GM18502 (cell line): ENCODE measurements around the gene SGPP2.
A peak's percentile ranks its signal among the peaks of the same experiment; 100 is the strongest.
"Not testable (repeated sequence)": the region's sequence is repeated elsewhere in the genome, so short reads cannot be mapped to it uniquely, and the experiment has no call there.

Source experiments
- ATAC-seq: cut with Tn5 transposase; IDR thresholded peaks from one replicate; pipeline ENCODE4 v1.9.1; 2021; ENCODE audit warnings: mild to moderate bottlenecking; ENCODE audit not compliant: unreplicated experiment, poor library complexity

Gene SGPP2

GRCh38 chr2:222424729-222425671 is 657 bp downstream of the SGPP2 start:
- peak; percentile 25 for ATAC-seq

- ATAC-seq = peak; percentile 37
These were observed 3.4 kb downstream of the SGPP2 start for GRCh38 chr2:222427646-222428301.

- ATAC-seq = no peak
These were observed 5.7 kb downstream of the SGPP2 start for GRCh38 chr2:222430071-222430470.

- no peak for ATAC-seq
These were observed 6.3 kb downstream of the SGPP2 start for GRCh38 chr2:222430681-222431080.

GRCh38 chr2:222431869-222432268 is 7.5 kb downstream of the SGPP2 start:
- ATAC-seq = no peak

- ATAC-seq = peak; percentile 84
These were observed 9.2 kb downstream of the SGPP2 start for GRCh38 chr2:222433332-222434173.

GRCh38 chr2:222434204-222434603 is 9.9 kb downstream of the SGPP2 start:
- ATAC-seq = peak; percentile 15

GRCh38 chr2:222435400-222436039 is 11.2 kb downstream of the SGPP2 start:
- ATAC-seq = not testable (repeated sequence)

- ATAC-seq = no peak
These were observed 11.7 kb downstream of the SGPP2 start for GRCh38 chr2:222436040-222436413.

- no peak for ATAC-seq
These were observed 15.3 kb downstream of the SGPP2 start for GRCh38 chr2:222439692-222440091.

GRCh38 chr2:222440673-222441422 is 16.5 kb downstream of the SGPP2 start:
- ATAC-seq = no peak

- ATAC-seq = no peak
These were observed 18.3 kb downstream of the SGPP2 start for GRCh38 chr2:222442665-222443064.

GRCh38 chr2:222445227-222445626 is 20.9 kb downstream of the SGPP2 start:
- no peak for ATAC-seq

- no peak for ATAC-seq
These were observed 22.8 kb downstream of the SGPP2 start for GRCh38 chr2:222447131-222447530.

- no peak for ATAC-seq
These were observed 24.4 kb downstream of the SGPP2 start for GRCh38 chr2:222448748-222449181.

- ATAC-seq = no peak
These were observed 25.7 kb downstream of the SGPP2 start for GRCh38 chr2:222450021-222450420.

GRCh38 chr2:222451224-222451674 is 26.9 kb downstream of the SGPP2 start:
- peak; percentile 100 for ATAC-seq

- ATAC-seq = no peak
These were observed 28.1 kb downstream of the SGPP2 start for GRCh38 chr2:222452422-222452950.

- ATAC-seq = no peak
These were observed 32.2 kb downstream of the SGPP2 start for GRCh38 chr2:222456479-222457077.
